ENCODE results near the gene BOD1L1.
A peak's percentile ranks its signal among the peaks of the same experiment; 100 is the strongest.

Gene BOD1L1

GRCh38 chr4:13541176-13541604 lies 86.3 kb downstream of the BOD1L1 start:
- peaks cover 70 to 90% (median 81%) of the 10 kb centered on the region in 5 donors for H3K27me3 ChIP-seq (ENCODE audit: control insufficient read depth in 5 of 5, insufficient read depth in 4 of 5, low read length in 5 of 5)

DNA sequence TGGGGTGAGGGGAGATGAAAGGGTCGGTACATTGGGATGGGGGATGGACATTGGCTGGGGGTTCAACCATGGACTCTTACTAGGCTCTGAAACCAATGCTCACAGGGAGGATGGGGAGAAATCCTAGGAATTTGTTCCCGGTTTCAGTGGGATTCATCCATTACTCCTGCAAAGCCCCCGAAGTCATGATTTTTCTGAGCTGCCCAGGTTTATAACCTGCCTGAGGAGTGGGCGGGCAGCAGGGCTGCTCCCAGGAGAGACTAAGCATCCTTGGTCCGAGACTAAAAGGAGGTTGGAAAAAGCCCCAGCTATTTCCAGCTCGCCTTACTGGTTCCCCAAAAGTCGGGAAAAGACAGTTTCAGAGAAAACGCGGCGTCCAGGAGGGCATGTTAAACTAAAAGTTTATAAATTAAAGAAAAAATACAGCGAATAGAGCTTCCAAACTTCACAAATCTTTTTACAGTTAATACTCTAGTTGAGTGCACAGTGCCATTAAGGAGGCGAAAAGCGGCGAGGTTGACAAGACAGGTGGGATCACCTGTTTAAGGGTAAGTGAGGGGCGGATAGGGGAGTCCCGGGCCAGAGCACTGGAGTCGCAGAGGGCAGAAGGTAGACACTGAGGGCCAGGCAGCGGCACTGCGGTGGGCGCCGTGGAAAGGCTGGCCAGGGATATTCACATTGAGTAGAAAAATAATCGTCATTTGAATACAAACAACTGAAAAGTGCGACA lies 86.9 kb downstream of the BOD1L1 start:
- H3K4me3 ChIP-seq (ENCODE audit: low read depth in 1 of 5, low read length in 5 of 5): no peak overlapping the region
- H3K36me3 ChIP-seq (ENCODE audit: control insufficient read depth in 5 of 5, insufficient read depth in 5 of 5, low read length in 5 of 5): no peaks in the 10 kb centered on the region
- H3K4me1 ChIP-seq (ENCODE audit: control insufficient read depth in 5 of 5, insufficient read depth in 5 of 5, low read length in 5 of 5): peaks cover 0 to 44% (median 34%) of the 10 kb centered on the region in 5 donors
- H3K27me3 ChIP-seq (ENCODE audit: control insufficient read depth in 5 of 5, insufficient read depth in 4 of 5, low read length in 5 of 5): peaks cover 73 to 90% (median 81%) of the 10 kb centered on the region in 5 donors
- H3K9ac ChIP-seq (ENCODE audit: low read length in 5 of 5): no peak overlapping the region
- H3K9me3 ChIP-seq (ENCODE audit: control insufficient read depth in 5 of 5, low read length in 5 of 5): no peaks in the 10 kb centered on the region
- no peak overlapping the region for H3K27ac ChIP-seq (ENCODE audit: low read depth, low read length)

More at GRCh38 chr4:13541176-13541604, 86.3 kb downstream of the BOD1L1 start:
- no peak overlapping the region for H3K27ac ChIP-seq (ENCODE audit: low read depth, low read length)
- no peak overlapping the region for H3K4me3 ChIP-seq (ENCODE audit: low read depth in 1 of 5, low read length in 5 of 5)
- no peak overlapping the region for H3K9ac ChIP-seq (ENCODE audit: low read length in 5 of 5)
- H3K36me3 ChIP-seq (ENCODE audit: control insufficient read depth in 5 of 5, insufficient read depth in 5 of 5, low read length in 5 of 5): no peaks in the 10 kb centered on the region
- H3K4me1 ChIP-seq (ENCODE audit: control insufficient read depth in 5 of 5, insufficient read depth in 5 of 5, low read length in 5 of 5): peaks cover 0 to 44% (median 34%) of the 10 kb centered on the region in 5 donors
- no peaks in the 10 kb centered on the region for H3K9me3 ChIP-seq (ENCODE audit: control insufficient read depth in 5 of 5, low read length in 5 of 5)

DNA sequence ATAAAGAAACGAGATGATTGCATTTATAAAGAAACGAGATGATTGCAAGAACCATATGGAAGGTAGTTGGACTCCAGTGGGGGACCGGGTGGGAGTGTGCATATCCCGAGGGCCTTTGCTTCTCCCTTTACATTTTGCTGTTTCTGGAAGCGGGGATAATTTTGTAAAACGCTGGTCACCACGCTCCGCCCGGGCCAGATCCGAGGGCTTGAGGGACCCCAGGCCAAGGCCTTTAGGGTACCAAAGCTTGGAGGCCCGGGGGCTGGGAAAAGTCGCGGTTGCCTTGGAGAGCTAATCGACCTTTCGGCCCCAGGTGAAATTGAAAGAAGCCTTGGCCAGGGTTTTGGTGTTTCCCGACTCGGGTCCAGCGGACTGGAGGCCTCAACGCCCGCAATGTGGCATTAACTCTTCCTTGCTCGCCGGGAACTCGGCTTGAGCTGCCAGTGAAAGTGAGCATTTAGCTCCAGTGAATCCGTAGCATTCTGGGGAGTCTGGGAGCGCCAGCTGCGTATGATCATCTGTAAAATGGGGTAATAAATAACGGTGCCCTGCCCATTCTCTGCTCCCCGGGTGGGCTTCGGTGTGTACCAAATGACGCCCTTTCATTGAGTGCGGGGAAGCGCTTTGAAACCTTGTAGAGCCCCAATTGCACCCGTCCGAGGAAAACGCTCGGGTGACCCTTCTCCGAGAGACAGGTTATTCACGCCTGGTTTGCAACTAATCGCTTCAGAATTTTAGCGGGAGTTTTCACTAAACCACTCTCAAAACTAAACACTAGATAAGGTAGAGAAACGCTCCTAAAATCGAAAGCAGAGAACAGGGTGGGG lies 87.7 kb downstream of the BOD1L1 start:
- Histone ChIP-seq H3K9ac (ENCODE audit: low read length in 5 of 5) (no peak overlapping the region), H3K4me1 (ENCODE audit: control insufficient read depth in 5 of 5, insufficient read depth in 5 of 5, low read length in 5 of 5) (peaks cover 0 to 37% (median 30%) of the 10 kb centered on the region in 5 donors), H3K4me3 (ENCODE audit: low read depth in 1 of 5, low read length in 5 of 5) (peak overlapping the region in 1 of 5 donors; percentile 11), H3K9me3 (ENCODE audit: control insufficient read depth in 5 of 5, low read length in 5 of 5) (no peaks in the 10 kb centered on the region), H3K27ac (ENCODE audit: low read depth, low read length) (no peak overlapping the region), H3K36me3 (ENCODE audit: control insufficient read depth in 5 of 5, insufficient read depth in 5 of 5, low read length in 5 of 5) (no peaks in the 10 kb centered on the region), H3K27me3 (ENCODE audit: control insufficient read depth in 5 of 5, insufficient read depth in 4 of 5, low read length in 5 of 5) (peaks cover 75 to 93% (median 85%) of the 10 kb centered on the region in 5 donors)

DNA sequence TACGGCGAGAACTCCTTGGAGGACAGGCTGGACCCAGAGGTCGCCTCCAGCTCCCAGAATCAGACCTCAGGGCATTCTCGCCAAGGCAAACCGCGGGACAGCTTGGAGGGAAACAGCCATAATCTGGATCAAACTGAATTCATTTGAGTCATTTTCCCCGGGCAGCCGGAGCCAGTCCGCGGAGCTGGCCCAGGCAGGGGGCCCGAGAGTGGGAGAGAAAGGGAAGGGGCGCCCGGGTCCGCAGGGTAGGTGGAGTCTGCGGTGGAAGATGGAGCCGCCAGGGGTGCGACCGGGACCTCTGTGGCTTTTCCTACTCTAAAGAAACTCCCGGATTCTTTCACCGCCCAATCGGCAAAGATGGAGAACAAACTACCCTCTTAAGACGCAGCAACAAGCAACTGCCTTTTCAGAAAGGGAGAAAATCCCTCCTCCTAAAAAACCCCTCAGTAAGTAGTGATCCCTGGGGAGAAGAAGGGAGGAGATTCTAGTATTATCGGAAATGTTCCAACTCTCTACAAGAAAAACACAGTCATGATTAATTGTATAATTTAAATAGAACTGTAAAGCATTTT lies 88.4 kb downstream of the BOD1L1 start:
- H3K4me3 ChIP-seq (ENCODE audit: low read depth in 1 of 5, low read length in 5 of 5): no peak overlapping the region
- H3K27me3 ChIP-seq (ENCODE audit: control insufficient read depth in 5 of 5, insufficient read depth in 4 of 5, low read length in 5 of 5): peaks cover 82 to 99% (median 92%) of the 10 kb centered on the region in 5 donors
- peaks cover 0 to 33% (median 27%) of the 10 kb centered on the region in 5 donors for H3K4me1 ChIP-seq (ENCODE audit: control insufficient read depth in 5 of 5, insufficient read depth in 5 of 5, low read length in 5 of 5)
- no peaks in the 10 kb centered on the region for H3K9me3 ChIP-seq (ENCODE audit: control insufficient read depth in 5 of 5, low read length in 5 of 5)
- no peak overlapping the region for H3K9ac ChIP-seq (ENCODE audit: low read length in 5 of 5)
- H3K36me3 ChIP-seq (ENCODE audit: control insufficient read depth in 5 of 5, insufficient read depth in 5 of 5, low read length in 5 of 5): no peaks in the 10 kb centered on the region
- H3K27ac ChIP-seq (ENCODE audit: low read depth, low read length): no peak overlapping the region

DNA sequence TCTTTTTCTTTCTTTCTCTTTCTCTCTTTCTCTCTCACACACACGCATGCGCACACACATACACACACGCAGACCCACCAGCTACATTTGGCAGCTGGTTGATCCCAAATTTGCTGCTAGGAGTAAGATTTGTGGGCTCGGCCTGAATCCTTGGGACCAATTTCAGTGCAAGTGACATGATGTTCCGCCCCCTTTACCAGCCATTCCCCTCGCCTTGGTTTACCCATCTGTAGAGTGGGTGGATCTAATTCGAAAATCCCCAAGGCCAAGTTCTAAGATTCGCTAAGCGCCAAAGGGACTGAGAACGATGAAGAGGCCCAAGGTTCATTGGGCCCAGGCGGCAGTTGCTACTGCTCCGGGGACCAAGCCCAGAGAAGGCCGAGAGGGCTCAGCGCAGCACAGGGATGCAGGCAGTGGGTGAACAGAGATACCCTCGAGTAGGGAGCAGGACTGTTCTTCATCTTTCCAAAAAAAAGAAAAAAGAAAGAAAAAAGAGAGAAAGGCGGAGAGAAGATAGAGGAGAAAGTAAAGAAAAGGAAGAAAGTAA lies 89.0 kb downstream of the BOD1L1 start:
- Histone ChIP-seq H3K4me1 (ENCODE audit: control insufficient read depth in 5 of 5, insufficient read depth in 5 of 5, low read length in 5 of 5) (peaks cover 0 to 26% (median 21%) of the 10 kb centered on the region in 5 donors), H3K27me3 (ENCODE audit: control insufficient read depth in 5 of 5, insufficient read depth in 4 of 5, low read length in 5 of 5) (peaks cover 86 to 99% (median 96%) of the 10 kb centered on the region in 5 donors), H3K36me3 (ENCODE audit: control insufficient read depth in 5 of 5, insufficient read depth in 5 of 5, low read length in 5 of 5) (no peaks in the 10 kb centered on the region), H3K9ac (ENCODE audit: low read length in 5 of 5) (no peak overlapping the region), H3K9me3 (ENCODE audit: control insufficient read depth in 5 of 5, low read length in 5 of 5) (no peaks in the 10 kb centered on the region), H3K27ac (ENCODE audit: low read depth, low read length) (no peak overlapping the region), H3K4me3 (ENCODE audit: low read depth in 1 of 5, low read length in 5 of 5) (no peak overlapping the region)

DNA sequence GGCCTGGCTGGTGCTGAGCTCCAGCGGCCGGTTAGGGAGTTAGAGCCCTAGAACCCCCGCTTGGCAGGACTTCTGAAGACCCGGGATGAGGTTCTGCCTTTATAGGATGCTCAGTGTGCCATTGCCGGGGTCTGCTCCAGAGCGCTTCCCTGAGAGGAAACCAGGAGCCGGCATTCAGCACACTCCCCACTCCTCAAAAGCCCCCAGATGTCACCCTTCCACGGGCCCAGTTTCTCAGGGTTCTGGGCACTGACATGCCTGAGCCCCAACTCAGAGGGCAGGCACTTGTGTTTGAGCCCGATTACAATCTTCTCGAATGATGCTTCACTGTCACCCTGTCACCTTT lies 89.7 kb downstream of the BOD1L1 start:
- no peak overlapping the region for H3K4me3 ChIP-seq (ENCODE audit: low read depth in 1 of 5, low read length in 5 of 5)
- H3K4me1 ChIP-seq (ENCODE audit: control insufficient read depth in 5 of 5, insufficient read depth in 5 of 5, low read length in 5 of 5): peaks cover 0 to 25% (median 19%) of the 10 kb centered on the region in 5 donors
- H3K9ac ChIP-seq (ENCODE audit: low read length in 5 of 5): no peak overlapping the region
- no peaks in the 10 kb centered on the region for H3K9me3 ChIP-seq (ENCODE audit: control insufficient read depth in 5 of 5, low read length in 5 of 5)
- H3K27ac ChIP-seq (ENCODE audit: low read depth, low read length): no peak overlapping the region
- peaks cover 79 to 97% (median 94%) of the 10 kb centered on the region in 5 donors for H3K27me3 ChIP-seq (ENCODE audit: control insufficient read depth in 5 of 5, insufficient read depth in 4 of 5, low read length in 5 of 5)
- H3K36me3 ChIP-seq (ENCODE audit: control insufficient read depth in 5 of 5, insufficient read depth in 5 of 5, low read length in 5 of 5): no peaks in the 10 kb centered on the region

GRCh38 chr4:13537011-13537831 lies 90.3 kb downstream of the BOD1L1 start:
- H3K27me3 ChIP-seq (ENCODE audit: control insufficient read depth in 5 of 5, insufficient read depth in 4 of 5, low read length in 5 of 5): peaks cover 78 to 97% (median 94%) of the 10 kb centered on the region in 5 donors
- peaks cover 0 to 22% (median 17%) of the 10 kb centered on the region in 5 donors for H3K4me1 ChIP-seq (ENCODE audit: control insufficient read depth in 5 of 5, insufficient read depth in 5 of 5, low read length in 5 of 5)
- H3K27ac ChIP-seq (ENCODE audit: low read depth, low read length): no peak overlapping the region
- no peak overlapping the region for H3K9ac ChIP-seq (ENCODE audit: low read length in 5 of 5)
- H3K4me3 ChIP-seq (ENCODE audit: low read depth in 1 of 5, low read length in 5 of 5): no peak overlapping the region
- no peaks in the 10 kb centered on the region for H3K36me3 ChIP-seq (ENCODE audit: control insufficient read depth in 5 of 5, insufficient read depth in 5 of 5, low read length in 5 of 5)
- no peaks in the 10 kb centered on the region for H3K9me3 ChIP-seq (ENCODE audit: control insufficient read depth in 5 of 5, low read length in 5 of 5)

GRCh38 chr4:13536607-13537006 lies 90.9 kb downstream of the BOD1L1 start:
- H3K27me3 ChIP-seq (ENCODE audit: control insufficient read depth in 5 of 5, insufficient read depth in 4 of 5, low read length in 5 of 5): peaks cover 72 to 96% (median 89%) of the 10 kb centered on the region in 5 donors
- no peak overlapping the region for H3K4me3 ChIP-seq (ENCODE audit: low read depth in 1 of 5, low read length in 5 of 5)
- H3K27ac ChIP-seq (ENCODE audit: low read depth, low read length): no peak overlapping the region

GRCh38 chr4:13535708-13536361 lies 91.7 kb downstream of the BOD1L1 start:
- H3K9ac ChIP-seq (ENCODE audit: low read length in 5 of 5): no peak overlapping the region
- H3K27ac ChIP-seq (ENCODE audit: low read depth, low read length): no peak overlapping the region
- H3K9me3 ChIP-seq (ENCODE audit: control insufficient read depth in 5 of 5, low read length in 5 of 5): no peaks in the 10 kb centered on the region
- no peak overlapping the region for H3K4me3 ChIP-seq (ENCODE audit: low read depth in 1 of 5, low read length in 5 of 5)
- peaks cover 71 to 96% (median 89%) of the 10 kb centered on the region in 5 donors for H3K27me3 ChIP-seq (ENCODE audit: control insufficient read depth in 5 of 5, insufficient read depth in 4 of 5, low read length in 5 of 5)
- no peaks in the 10 kb centered on the region for H3K36me3 ChIP-seq (ENCODE audit: control insufficient read depth in 5 of 5, insufficient read depth in 5 of 5, low read length in 5 of 5)
- peaks cover 0 to 17% (median 12%) of the 10 kb centered on the region in 5 donors for H3K4me1 ChIP-seq (ENCODE audit: control insufficient read depth in 5 of 5, insufficient read depth in 5 of 5, low read length in 5 of 5)

More at GRCh38 chr4:13536607-13537006, 90.9 kb downstream of the BOD1L1 start:
- Histone ChIP-seq H3K9ac (ENCODE audit: low read length in 5 of 5) (no peak overlapping the region), H3K4me1 (ENCODE audit: control insufficient read depth in 5 of 5, insufficient read depth in 5 of 5, low read length in 5 of 5) (peaks cover 0 to 17% (median 11%) of the 10 kb centered on the region in 5 donors), H3K9me3 (ENCODE audit: control insufficient read depth in 5 of 5, low read length in 5 of 5) (no peaks in the 10 kb centered on the region), H3K36me3 (ENCODE audit: control insufficient read depth in 5 of 5, insufficient read depth in 5 of 5, low read length in 5 of 5) (no peaks in the 10 kb centered on the region)
